T-cell (primary cell): Measurements from ENCODE around the gene THRA. TPM values are rescaled to one million over a fixed set of nuclear protein-coding genes. Genes with fewer than 3 reads are reported as not detected.

Source experiments
- ATAC-seq, 4 experiments: fragments of 200-7000 bp in 3 of 4; fragments of 150-1000 bp in 1 of 4; cut with Tn5 transposase; replicated peaks in 1 of 4; 1 replicate in 3 of 4; 2 replicates in 1 of 4; pipeline ENCODE4 v1.10.0; 2021; ENCODE audit warnings: moderate library complexity in 3 of 4, mild to moderate bottlenecking in 2 of 4, moderate number of reproducible peaks in 1 of 4
- CTCF ChIA-PET, 2 donors: fragments of 300-600 bp; sonication (Branson Sonifier 250); formaldehyde crosslinking; loops; one replicate each; lab custom pipeline; 2022; ENCODE audit warnings: antibody characterized with exemption in 2 of 2; lab: Charles Lee
- POLR2A ChIA-PET, 2 donors: fragments of 300-600 bp; sonication (Branson Sonifier 250); formaldehyde crosslinking; loops; one replicate each; lab custom pipeline; 2022; ENCODE audit warnings: antibody characterized with exemption in 2 of 2; lab: Charles Lee
- DNase-seq, 35 experiments: peaks; one replicate each; pipeline versions ENCODE4 v3.0.0 to v3.0.0-alpha.2; 2013 to 2023
- H3K27ac ChIP-seq: one replicate; pipeline ENCODE4 v1.5.1; 2013; ENCODE audit warnings: low read length
- H3K27me3 ChIP-seq, 2 experiments: replicated peaks in 1 of 2; 1 replicate in 1 of 2; 2 replicates in 1 of 2; pipeline versions ENCODE4 v1.6.1 to v1.7.0; 2013; ENCODE audit warnings: low read length in 1 of 2, mixed read lengths in 1 of 2; ENCODE audit not compliant: control insufficient read depth in 2 of 2, insufficient read depth in 2 of 2; ENCODE audit errors: extremely low read depth in 1 of 2
- H3K36me3 ChIP-seq, 2 donors: 1 replicate in 1 of 2; 2 replicates in 1 of 2; pipeline versions ENCODE4 v1.6.1 to v1.7.0; 2013; ENCODE audit warnings: low read length in 1 of 2; ENCODE audit not compliant: control insufficient read depth in 2 of 2, insufficient read depth in 1 of 2; ENCODE audit errors: extremely low read depth in 1 of 2
- H3K4me1 ChIP-seq, 2 experiments: 1 replicate in 1 of 2; 2 replicates in 1 of 2; pipeline versions ENCODE4 v1.6.1 to v1.7.0; 2013; ENCODE audit warnings: low read length in 2 of 2, mixed read lengths in 1 of 2; ENCODE audit not compliant: insufficient read depth in 2 of 2, control insufficient read depth in 1 of 2; ENCODE audit errors: extremely low read depth in 1 of 2
- H3K4me3 ChIP-seq, 2 donors: 1 replicate in 1 of 2; 2 replicates in 1 of 2; pipeline versions ENCODE4 v1.5.1 to v1.7.0; 2013; ENCODE audit warnings: mild to moderate bottlenecking in 2 of 2, low read length in 1 of 2, moderate library complexity in 1 of 2; ENCODE audit not compliant: control insufficient read depth in 1 of 2; ENCODE audit errors: extremely low read depth in 1 of 2
- H3K9me3 ChIP-seq: 2 replicates; pipeline ENCODE4 v1.7.0; 2013
- H3K27ac Mint-ChIP-seq, 2 donors: one replicate each; pipeline ENCODE4 v1.8.0; 2020 to 2021; ENCODE audit warnings: mild to moderate bottlenecking in 2 of 2, mixed read lengths in 2 of 2
- H3K27me3 Mint-ChIP-seq, 2 donors: one replicate each; pipeline ENCODE4 v1.8.0; 2021 to 2022; ENCODE audit warnings: mixed read lengths in 2 of 2
- H3K36me3 Mint-ChIP-seq: one replicate; pipeline ENCODE4 v1.8.0; 2021; ENCODE audit warnings: mixed read lengths
- H3K4me1 Mint-ChIP-seq, 3 donors: one replicate each; pipeline ENCODE4 v1.8.0; 2020 to 2022; ENCODE audit warnings: mixed read lengths in 3 of 3, mild to moderate bottlenecking in 1 of 3
- H3K4me3 Mint-ChIP-seq, 3 donors: one replicate each; pipeline ENCODE4 v1.8.0; 2020 to 2022; ENCODE audit warnings: mild to moderate bottlenecking in 3 of 3, mixed read lengths in 3 of 3, moderate library complexity in 3 of 3
- H3K9me3 Mint-ChIP-seq, 3 donors: one replicate each; pipeline ENCODE4 v1.8.0; 2020 to 2022; ENCODE audit warnings: mixed read lengths in 3 of 3
- WGBS: methylation state at CpG from one replicate; pipeline ENCODE4 v1.1.5; 2013; ENCODE audit warnings: missing lambda C conversion rate; ENCODE audit not compliant: insufficient coverage; 5-methylcytosine and 5-hydroxymethylcytosine counted together
- total RNA-seq, 35 experiments: library from RNA in 6 of 35; stranded (reverse) in 6 of 35; fragments of 120-200 nt in 1 of 35; gene quantifications; one replicate each; pipeline versions ENCODE4 v1.2.1 to v1.2.4 and lab custom pipeline; 2013 to 2026

The THRA gene
- total RNA-seq, 5 donors from 2014 or later (not counting 1 experiment from before 2014, with no cell fraction given): 30.4 to 54.0 (median 48.9) TPM

DNA sequence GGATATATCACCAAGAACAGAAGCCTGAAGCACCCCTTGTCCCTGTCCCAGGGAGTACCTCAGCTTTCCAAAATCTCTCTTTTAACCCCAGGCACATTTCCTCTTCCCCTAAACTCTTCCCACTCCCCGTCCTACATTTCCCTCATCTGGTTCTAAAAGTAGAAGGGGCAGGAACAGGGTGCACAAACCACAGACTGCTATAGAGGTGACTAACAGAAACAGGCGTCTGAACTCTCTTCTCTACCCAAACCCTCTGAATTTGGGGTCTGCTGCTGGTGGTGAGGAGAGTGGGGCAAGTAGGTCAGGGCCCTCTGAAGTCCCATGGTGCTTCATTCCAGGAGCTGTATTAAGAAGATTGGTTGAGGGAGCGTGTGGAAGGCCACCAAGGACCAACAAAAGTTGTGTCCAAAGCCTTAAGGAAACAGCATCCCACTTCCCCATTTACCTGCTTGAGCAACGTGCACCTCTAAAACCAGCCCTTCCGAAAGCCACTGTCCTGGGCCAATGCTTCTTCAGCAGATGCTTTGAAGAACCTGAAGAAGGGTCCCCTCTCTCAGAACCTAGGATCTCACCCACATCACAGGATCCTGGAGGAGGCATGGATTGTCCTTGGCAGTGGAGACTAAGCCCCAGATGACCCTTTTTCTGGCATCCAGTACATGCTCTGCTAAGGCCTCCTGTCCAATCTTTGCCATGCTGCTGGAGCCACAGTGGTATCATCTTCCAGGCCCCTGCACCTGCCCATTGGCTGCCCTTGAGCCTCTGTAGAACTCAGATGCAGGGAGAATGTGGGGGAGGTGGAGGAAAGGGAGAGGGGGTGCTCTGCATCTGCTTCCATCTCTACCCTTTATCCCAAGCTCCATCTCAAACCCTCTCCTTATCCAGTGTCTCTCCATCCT is 43.3 kb downstream of the THRA start:
- no peak for DNase-seq
- POLR2A ChIA-PET: no interaction called here
- no peaks in the 10 kb centered on the region for H3K27me3 ChIP-seq
- peak overlapping the region; percentile 94 for H3K27ac ChIP-seq
- peaks cover 75 to 99% of the 10 kb centered on the region in 2 experiments for H3K4me1 ChIP-seq
- H3K36me3 Mint-ChIP-seq: no peaks in the 10 kb centered on the region
- H3K9me3 Mint-ChIP-seq: no peaks in the 10 kb centered on the region
- no peak for ATAC-seq
- H3K4me3 ChIP-seq: no peak overlapping the region
- H3K36me3 ChIP-seq: no peaks in the 10 kb centered on the region
- peak overlapping the region; percentile 93 to 99 for H3K27ac Mint-ChIP-seq
- H3K4me1 Mint-ChIP-seq: peaks cover 91 to 97% (median 95%) of the 10 kb centered on the region in 3 donors
- no peaks in the 10 kb centered on the region for H3K9me3 ChIP-seq
- 93% methylated on average over 2 of the region's 5 CpGs for WGBS
- H3K4me3 Mint-ChIP-seq: peak overlapping the region; percentile 14 to 60 (median 24)
- H3K27me3 Mint-ChIP-seq: no peaks in the 10 kb centered on the region
- CTCF ChIA-PET: interaction anchor here in 1 of 2 donors (0.6 to 1.5 kb wide), 4 partner anchors 20 to 64 kb away, joined by 4 to 7 read pairs (median 6); no protein-coding TSS in a partner anchor

DNA sequence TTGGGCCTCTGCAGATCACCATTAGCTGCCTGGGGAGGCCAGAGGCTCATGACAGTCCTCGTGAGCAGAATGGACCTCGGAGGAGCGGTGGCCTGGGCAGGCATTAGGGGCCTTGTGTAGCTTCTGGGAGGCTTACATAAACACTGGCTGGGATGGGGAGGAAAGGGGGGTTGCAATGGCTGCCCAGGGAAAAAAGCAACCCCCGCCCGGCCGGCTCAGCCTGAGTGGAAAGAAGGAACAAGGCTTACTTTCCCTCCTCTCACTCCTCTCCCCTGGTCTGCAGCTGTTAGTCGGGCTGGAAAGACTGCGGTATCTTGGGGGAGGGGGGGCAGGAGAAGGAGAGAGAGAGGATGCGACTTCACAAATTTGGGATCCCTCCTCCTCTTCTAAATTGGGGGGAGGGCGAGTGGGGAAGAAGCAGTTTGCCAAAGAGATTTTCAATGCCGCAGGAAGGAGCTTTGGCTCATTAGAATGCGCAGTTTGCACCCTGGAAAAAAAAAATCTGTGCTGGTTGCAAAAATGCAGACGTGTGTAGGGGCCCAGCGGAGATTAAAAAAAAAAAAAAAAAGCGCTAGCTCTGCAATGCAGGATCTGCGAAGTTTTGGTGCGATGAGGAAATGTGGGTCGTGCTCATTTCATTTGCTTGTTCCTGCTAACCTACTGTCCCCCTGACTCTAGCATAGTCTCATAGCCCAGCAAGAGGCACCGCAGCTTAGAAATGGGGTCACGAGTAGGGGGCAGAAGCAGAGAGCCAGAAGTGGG is 44.2 kb downstream of the THRA start:
- POLR2A ChIA-PET: interaction anchor here (0.6 to 0.7 kb wide), 5 partner anchors 9 to 124 kb away, joined by 3 to 5 read pairs (median 4); no protein-coding TSS in a partner anchor
- no peaks in the 10 kb centered on the region for H3K27me3 ChIP-seq
- Mint-ChIP-seq H3K9me3 (no peaks in the 10 kb centered on the region), H3K36me3 (no peaks in the 10 kb centered on the region), H3K27ac (peak overlapping the region; percentile 93 to 99), H3K4me3 (peak overlapping the region; percentile 1 to 60 (median 14)), H3K27me3 (no peaks in the 10 kb centered on the region), H3K4me1 (peaks cover 91 to 97% (median 95%) of the 10 kb centered on the region in 3 donors)
- no peaks in the 10 kb centered on the region for H3K9me3 ChIP-seq
- ATAC-seq (peak in 1 of 4 experiments; percentile 11), DNase-seq (peak in 11 of 35 experiments; percentile 30 to 67 (median 39))
- H3K36me3 ChIP-seq: no peaks in the 10 kb centered on the region
- peak overlapping the region; percentile 94 for H3K27ac ChIP-seq
- H3K4me3 ChIP-seq: no peak overlapping the region
- CTCF ChIA-PET: interaction anchor here in 1 of 2 donors (0.6 to 1.1 kb wide), 6 partner anchors 9 to 63 kb away, joined by 3 to 7 read pairs (median 4); partner anchors contain the start of gene MED24
- 55% methylated on average over 7 of the region's 20 CpGs for WGBS
- peaks cover 80 to 99% of the 10 kb centered on the region in 2 experiments for H3K4me1 ChIP-seq

DNA sequence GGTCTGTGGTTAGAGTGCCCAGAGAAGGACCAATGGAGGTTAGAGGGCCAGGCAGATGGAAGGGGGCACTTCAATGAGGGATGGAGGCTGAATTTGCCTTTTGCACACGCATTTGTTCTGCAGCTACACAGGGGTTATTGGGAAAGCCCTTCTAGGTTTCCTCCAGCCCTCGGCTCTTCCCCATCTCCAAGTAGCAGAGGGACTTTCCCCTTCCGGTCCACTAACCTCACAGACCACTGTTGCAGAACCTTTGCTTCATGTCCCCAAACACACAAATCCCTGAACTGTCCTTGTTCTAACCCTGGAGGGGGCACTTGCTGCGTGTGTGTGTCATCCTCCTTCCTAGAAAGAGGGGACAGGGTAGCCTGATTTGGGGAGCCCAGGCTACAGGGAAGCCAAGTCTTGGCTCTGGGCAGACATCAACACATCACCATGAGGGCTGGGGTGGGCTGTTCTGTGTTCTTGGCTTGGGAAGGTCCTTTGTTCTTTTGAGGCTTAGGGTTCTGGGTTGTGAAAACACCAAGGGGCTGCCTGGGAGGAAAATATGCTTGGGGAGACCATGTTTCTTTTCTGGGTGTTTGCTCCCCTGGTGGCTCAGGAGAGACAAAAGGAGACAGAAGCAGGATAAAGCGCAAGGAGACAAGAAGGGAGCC is 44.9 kb downstream of the THRA start:
- H3K36me3 Mint-ChIP-seq: no peaks in the 10 kb centered on the region
- no peaks in the 10 kb centered on the region for H3K27me3 Mint-ChIP-seq
- Histone ChIP-seq H3K27me3 (no peaks in the 10 kb centered on the region), H3K4me3 (no peak overlapping the region), H3K9me3 (no peaks in the 10 kb centered on the region), H3K4me1 (peaks cover 85 to 100% of the 10 kb centered on the region in 2 experiments), H3K36me3 (no peaks in the 10 kb centered on the region), H3K27ac (peak overlapping the region; percentile 94)
- ATAC-seq: peak; percentile 3 to 11 (median 6)
- no peaks in the 10 kb centered on the region for H3K9me3 Mint-ChIP-seq
- peak in 3 of 35 experiments; percentile 9 to 61 (median 28) for DNase-seq
- ChIA-PET POLR2A (interaction anchor here (0.6 to 0.7 kb wide), 3 partner anchors 21 to 85 kb away, joined by 3 to 4 read pairs (median 3); no protein-coding TSS in a partner anchor), CTCF (interaction anchor here in 1 of 2 donors (0.7 to 0.9 kb wide), 2 partner anchors 9 to 53 kb away, joined by 3 to 4 read pairs; partner anchors contain the start of gene MED24)
- WGBS: 51% methylated on average over 4 of the region's 5 CpGs
- H3K4me1 Mint-ChIP-seq: peaks cover 95 to 99% (median 99%) of the 10 kb centered on the region in 3 donors
- H3K4me3 Mint-ChIP-seq: peak overlapping the region; percentile 50 to 60 (median 53)
- H3K27ac Mint-ChIP-seq: peak overlapping the region; percentile 93 to 99

DNA sequence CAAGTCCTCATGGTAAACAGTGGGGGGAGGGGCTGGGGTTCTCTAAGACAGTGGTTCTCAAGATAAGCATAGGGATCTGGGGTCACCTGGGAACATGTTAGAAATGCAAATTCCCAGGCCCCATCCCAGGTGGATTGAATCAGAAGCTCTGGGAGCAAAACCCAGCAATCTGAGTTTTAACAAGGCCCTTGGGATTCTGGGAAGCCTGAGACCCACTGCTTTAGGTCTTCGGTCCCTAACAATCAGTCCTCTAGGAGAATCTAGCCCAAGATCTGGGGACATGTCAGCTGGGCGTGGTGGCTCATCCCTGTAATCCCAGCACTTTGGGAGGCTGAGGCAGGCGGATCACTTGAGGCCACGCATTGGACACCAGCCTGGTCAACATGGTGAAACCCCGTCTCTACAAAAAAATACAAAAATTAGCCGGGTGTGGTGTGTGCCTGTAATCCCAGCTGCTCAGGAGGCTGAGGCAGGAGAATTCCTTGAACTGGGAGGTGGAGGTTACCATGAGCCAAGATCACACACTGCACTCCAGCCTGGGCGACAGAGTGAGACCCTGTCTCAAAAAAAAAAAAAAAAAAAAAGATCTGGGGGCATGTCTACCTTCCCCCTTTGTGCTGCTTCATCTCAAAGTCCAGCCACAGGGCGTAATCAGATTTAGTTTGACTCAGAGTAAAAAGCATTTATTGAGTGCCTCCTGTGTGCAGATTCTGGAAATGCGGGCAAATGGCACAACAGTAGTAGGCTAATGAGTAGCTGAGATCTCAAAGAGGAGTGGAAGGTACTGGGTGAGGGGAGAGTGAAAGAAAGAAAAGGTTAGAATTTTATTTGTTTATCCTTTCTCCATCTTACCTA is 46.4 kb downstream of the THRA start:
- DNase-seq (peak in 1 of 35 experiments; percentile 43), ATAC-seq (no peak)
- Histone ChIP-seq H3K4me1 (peaks cover 81 to 98% of the 10 kb centered on the region in 2 experiments), H3K36me3 (no peaks in the 10 kb centered on the region), H3K9me3 (no peaks in the 10 kb centered on the region), H3K4me3 (no peak overlapping the region), H3K27me3 (no peaks in the 10 kb centered on the region), H3K27ac (peak overlapping the region; percentile 94)
- peak overlapping the region in 1 of 3 donors; percentile 28 for H3K4me3 Mint-ChIP-seq
- WGBS: 100% methylated on average over 4 of the region's 9 CpGs
- H3K27me3 Mint-ChIP-seq: no peaks in the 10 kb centered on the region
- H3K4me1 Mint-ChIP-seq: peaks cover 93 to 97% (median 96%) of the 10 kb centered on the region in 3 donors
- no peaks in the 10 kb centered on the region for H3K36me3 Mint-ChIP-seq
- CTCF ChIA-PET: interaction anchor here in 1 of 2 donors (0.7 to 5.0 kb wide), 3 partner anchors 10 to 34 kb away, joined by 6 to 75 read pairs (median 7); partner anchors contain the start of gene NR1D1
- H3K27ac Mint-ChIP-seq: peak overlapping the region; percentile 93 to 99
- POLR2A ChIA-PET: interaction anchor here in 1 of 2 donors (0.7 kb wide), 1 partner anchor 11 kb away, joined by 3 read pairs; no protein-coding TSS in a partner anchor
- H3K9me3 Mint-ChIP-seq: no peaks in the 10 kb centered on the region
